GM19463 (cell line): Measurements from ENCODE around the gene TMPRSS13.

Experiments used
- ATAC-seq: cut with Tn5 transposase; IDR thresholded peaks from one replicate; pipeline ENCODE4 v1.9.1; 2021; ENCODE audit warnings: mild to moderate bottlenecking, moderate library complexity; ENCODE audit not compliant: unreplicated experiment

Gene TMPRSS13

GRCh38 chr11:117914398-117914761, 14.8 kb downstream of the TMPRSS13 start:
- no peak for ATAC-seq

DNA sequence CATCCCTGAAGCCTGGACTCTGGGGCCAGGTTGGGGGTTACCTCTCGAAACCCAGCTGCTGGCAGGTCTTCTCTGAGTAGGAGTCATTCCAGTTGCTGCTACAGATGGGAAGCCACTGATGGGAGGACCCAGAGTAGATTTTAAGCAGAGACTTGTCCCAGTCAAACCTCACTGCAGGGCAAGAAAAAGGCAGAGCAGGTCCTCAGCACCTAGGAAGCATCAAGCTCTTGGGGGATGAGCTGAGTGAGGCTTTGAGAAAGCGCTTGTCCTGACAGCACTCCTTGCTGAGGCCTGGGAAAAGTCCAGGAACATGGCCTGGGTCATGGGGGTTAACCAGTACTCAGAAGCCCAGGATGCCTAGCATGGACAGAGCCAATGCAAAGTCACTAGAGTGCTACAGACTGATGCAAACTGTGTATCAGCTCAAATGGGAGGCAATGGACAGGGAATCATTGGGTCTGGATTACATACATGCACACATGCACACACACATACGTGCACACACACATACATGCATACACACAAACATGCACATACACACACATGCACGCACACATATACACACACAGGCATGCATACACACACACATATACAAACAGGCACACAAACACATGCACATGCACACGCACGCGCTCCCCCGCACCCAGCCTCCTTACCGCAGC, 15.3 kb downstream of the TMPRSS13 start:
- no peak for ATAC-seq

DNA sequence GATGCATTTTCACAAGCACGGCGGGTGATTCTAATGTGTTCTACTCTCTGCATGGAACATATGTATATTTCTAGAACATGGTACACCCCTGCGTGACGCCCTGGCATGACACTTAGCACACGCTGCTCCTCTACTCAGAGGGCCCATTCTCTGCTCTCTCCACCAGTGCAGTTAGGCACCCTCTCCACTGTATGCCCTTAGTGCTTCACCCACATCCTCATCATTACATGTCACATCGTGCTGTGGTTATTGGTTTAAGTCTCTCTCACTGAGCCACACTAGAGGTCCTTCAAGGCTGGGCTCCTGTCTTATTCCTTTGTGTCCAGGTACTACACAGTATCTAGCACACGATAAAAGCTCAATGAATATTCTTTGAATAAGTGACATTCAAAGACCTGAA, 16.7 kb downstream of the TMPRSS13 start:
- no peak for ATAC-seq

DNA sequence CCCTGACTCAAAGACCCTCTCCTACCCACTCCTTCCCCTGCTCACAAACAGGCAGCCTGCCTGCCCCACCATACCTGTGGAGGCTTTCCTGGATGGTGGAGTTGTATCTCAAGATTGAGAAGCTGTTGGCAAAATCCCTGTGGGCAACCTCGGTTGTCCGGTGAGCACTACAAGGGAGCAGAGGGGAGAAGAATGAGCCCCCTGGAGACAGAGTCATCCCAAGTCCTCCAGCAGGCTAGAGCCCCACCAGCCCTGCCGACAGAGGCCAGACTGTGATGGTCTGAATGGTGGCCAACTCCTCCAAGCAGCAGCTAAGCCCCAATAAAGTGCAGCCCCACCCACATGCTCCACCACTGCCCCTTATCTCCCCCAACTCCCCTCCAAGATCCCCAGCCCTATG, 17.5 kb downstream of the TMPRSS13 start:
- ATAC-seq, result no peak

DNA sequence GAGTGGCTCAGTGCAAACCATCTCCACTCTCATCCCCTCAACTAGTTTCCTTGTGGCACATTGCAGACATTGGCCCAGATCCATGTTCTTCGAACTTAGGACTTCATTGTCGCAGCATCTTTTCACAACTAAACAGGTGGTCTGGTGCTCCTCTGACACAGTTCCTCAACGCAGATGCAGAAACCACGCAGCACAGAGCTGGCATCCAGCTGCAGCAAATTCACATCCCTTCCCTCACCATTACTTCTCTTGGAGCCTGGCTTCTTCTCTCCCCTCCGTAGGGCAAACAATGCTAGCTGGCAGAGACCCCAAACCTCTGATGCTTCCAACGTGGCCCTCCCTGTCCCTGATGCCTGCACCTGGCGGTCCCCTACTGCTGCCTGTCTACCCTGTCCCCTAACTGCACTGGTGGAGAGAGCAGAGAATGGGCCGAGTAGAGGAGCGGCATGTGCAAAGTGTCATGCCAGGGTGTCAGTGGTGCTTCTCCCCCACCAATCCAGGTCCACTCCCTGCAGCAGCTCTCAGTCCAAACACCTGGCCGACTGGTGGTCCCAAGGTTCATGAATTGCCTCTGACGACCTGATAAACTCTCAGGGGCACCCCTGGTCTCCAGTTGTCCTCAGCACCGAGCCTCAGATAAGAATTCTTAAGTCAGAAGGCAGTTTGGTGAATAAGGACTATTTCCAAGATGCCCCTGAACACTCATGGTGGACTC, 18.1 kb downstream of the TMPRSS13 start:
- no peak for ATAC-seq

DNA sequence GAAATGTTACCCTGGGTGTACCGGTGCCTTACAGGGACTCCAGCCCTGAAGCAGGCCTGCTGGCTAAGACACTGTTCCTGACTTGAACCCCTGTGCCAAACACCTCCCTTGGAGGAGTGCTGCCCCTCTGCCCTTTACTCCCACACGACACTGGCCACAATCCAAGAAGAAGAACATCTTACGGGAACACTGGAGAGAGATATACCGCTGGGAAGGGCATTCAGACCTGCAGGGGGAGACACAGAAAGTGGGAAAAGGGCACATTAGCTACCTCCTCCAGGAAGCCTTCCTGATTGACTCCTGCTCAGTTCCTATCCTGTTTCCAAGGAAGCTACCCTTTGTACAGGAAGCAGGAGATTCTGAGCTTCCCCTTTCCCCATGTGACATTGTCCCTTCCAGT, 18.7 kb downstream of the TMPRSS13 start:
- ATAC-seq, result no peak

DNA sequence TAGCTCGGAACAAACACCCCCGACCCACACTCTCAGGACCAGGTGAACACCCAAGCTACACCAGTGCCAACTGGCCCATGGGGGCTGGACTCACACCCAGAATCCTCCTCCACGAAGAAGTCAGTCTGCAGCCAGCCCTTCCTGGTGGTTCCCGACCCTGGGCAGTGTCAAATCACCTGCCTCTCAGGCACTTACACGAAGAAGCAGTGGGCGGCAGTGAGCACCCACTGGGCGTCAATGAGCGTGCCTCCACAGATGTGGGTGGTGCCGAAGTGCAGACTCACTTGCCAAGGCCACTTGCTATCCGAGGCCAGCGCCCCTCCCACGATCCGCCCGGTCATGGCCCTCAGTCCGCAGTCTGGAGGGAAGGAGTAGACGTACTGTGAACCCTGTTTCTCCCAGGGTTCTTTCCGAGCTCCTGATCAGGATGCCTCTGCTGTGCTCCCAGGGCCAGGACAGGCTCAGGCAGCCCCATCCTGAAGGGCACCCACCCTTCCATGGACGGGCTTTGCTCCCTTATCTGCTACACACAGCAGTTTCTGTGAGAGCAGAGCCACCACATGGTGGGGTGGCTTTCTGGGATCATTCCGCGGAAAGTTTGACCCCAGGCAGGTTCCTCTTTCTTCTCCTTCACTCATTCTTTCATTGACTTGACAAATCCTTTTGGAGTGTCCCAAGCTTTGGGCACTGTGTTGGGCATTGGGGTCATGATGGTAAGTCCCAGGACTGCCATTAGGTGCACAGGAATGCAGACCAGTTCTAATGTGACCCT, 19.4 kb downstream of the TMPRSS13 start:
- no peak for ATAC-seq

GRCh38 chr11:117908959-117909610, 20.1 kb downstream of the TMPRSS13 start:
- ATAC-seq, result no peak

DNA sequence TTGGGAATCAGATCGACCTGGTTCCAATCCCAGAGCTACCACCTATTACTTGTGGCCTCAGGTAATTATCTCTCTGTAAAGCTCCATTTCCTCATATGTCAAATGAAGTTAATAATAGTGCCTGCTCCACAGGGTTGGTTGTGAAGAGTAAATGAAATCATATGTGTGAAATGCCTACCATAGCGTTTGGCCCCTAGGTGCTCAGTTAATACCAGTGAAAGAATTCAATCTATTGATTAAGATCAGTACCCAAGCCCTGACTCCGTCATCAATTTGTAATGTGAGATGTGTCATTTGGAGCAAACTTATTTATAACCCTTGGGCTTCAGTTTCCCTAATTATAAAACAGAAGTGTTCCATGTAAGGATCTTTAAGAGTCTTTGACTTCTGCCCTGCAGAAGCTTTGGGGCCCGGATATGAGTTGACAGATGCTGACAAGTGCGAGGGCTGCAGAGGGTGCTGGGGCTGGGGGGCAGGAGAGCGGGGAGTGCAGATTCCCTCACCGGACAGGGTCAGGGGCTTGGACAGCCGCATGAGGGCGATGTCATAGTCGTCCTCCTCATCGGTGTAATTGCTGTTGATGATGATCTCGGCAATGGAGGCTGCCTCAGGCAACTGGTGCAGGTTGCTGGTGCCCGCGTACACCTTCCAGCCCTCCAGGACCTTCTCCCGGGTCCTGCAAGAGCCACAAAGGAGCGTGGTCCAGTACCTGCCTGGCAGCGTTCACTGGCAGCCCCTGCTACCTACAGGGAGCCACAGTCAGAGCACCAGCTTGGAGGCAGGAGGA, 20.9 kb downstream of the TMPRSS13 start:
- no peak for ATAC-seq

- peak; percentile 72 for ATAC-seq
These were observed 21.7 kb downstream of the TMPRSS13 start for GRCh38 chr11:117907276-117908108.

- no peak for ATAC-seq
These were observed 22.5 kb downstream of the TMPRSS13 start for GRCh38 chr11:117906710-117907109.

GRCh38 chr11:117906126-117906525, 23.1 kb downstream of the TMPRSS13 start:
- no peak for ATAC-seq

DNA sequence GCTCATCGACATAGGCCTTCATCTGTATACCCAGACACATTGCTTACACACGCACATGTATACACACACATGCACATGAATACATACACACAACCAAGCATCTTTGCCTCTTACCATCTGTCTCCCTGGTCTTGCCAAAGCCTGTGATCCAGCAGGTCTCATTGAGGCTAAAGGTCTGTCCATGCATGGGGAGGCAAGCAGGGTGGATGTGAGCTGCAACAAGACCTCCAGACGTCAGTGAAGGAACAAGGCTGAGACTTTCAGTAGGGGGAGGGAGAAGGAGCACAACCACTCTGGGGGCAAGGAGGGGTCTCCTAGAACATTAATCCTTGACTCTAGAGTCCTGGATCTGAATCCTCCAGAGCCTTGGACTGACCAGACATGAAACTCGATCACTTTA, 23.7 kb downstream of the TMPRSS13 start:
- no peak for ATAC-seq

GRCh38 chr11:117903505-117904382, 25.5 kb downstream of the TMPRSS13 start:
- ATAC-seq, result no peak

- no peak for ATAC-seq
These were observed 27.0 kb downstream of the TMPRSS13 start for GRCh38 chr11:117902001-117902845.

DNA sequence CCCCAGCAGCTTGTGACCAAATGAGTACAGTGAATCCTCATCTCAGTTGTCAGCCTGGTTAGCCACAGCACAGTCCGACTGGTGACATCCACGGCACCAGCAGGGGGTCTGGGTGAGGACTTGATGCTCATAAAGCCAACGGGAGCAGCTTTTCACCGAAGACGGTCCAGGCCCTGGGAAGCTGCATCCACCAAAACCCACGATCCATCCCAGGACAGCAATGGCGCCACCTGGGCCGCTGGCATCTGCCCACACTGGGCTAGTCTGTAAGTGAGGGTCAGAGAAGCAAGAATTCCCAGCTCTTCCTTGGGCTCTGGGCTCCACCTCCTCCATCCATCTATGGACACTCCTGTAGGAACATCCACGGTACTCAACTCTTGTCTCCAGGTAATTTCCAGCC, 27.6 kb downstream of the TMPRSS13 start:
- ATAC-seq, result no peak

GRCh38 chr11:117900720-117901440, 28.3 kb downstream of the TMPRSS13 start:
- ATAC-seq, result peak; percentile 17
